ENCODE measurements around the gene CLSTN2.
A peak's percentile ranks its signal among the peaks of the same experiment; 100 is the strongest.

CLSTN2 gene

GRCh38 chr3:140006331-140006730 is 71.3 kb downstream of the CLSTN2 start:
- DNase-seq = no peak

- DNase-seq = no peak
Observed at GRCh38 chr3:140007081-140007480, 72.1 kb downstream of the CLSTN2 start.

GRCh38 chr3:140007911-140008869 is 73.2 kb downstream of the CLSTN2 start:
- peak in 21 of 58 donors; percentile 4 to 73 (median 34) for DNase-seq

DNA sequence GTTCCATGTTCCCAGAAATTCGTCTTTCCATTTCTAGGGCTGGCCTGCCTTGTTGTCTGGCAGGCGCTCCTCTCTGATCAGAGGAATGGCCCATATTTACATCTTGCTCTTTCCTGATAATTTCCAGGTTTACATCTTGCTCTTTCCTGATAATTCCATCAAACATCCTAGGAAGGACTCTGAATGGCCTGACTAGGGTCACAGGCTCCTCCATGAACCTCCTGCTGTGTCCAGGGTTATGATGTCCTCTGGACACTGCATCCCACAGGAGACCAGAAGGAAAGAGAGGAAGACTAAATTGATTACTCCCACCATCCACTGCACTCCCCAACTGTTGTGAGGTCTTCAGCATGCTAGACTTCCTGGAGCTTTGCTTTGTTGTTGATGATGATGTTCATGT is 75.4 kb downstream of the CLSTN2 start:
- no peak for DNase-seq

DNA sequence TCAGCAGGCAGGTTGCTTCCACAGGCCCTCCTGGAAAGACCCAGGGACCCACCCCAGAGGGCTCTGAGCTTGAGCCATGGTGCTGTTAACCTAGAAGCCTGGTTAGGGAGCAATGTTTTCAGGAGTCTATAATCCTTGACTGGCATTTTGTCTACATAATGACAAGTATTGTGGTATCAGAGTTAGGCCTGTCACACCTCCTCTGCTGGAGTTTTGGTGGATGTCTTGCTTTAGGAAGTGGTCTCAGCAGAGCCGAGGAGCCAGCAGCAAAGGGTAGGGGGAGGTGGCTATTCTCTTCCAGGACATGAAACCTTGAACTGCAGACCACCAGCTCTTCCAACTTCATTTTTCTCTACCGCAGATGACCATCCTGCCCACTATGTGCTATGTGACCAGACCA is 76.1 kb downstream of the CLSTN2 start:
- DNase-seq = no peak

GRCh38 chr3:140011611-140012277 is 76.8 kb downstream of the CLSTN2 start:
- DNase-seq = no peak

DNA sequence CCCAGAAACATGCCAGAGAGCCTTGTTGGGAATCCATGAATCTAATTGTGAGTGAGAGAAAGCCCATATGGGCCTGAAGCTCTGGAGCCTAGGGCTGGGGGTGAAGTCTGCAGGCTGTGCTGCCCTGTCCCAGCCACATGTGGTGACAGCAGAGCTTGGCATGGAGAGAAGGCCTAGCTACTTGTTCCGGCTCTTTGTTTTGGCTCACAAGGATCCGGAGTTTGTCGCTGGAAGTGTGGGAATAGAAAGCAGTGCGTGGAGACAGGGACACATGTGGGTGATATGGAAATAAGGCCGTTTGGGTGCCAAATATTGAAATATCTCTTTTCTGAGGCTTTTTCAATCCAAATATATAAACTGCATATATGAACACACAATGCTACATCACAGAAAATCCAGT is 78.2 kb downstream of the CLSTN2 start:
- DNase-seq = peak in 19 of 58 donors; percentile 3 to 67 (median 18)

- no peak for DNase-seq
Observed at GRCh38 chr3:140014831-140015495, 80.0 kb downstream of the CLSTN2 start.

GRCh38 chr3:140015741-140016140 is 80.8 kb downstream of the CLSTN2 start:
- no peak for DNase-seq

DNA sequence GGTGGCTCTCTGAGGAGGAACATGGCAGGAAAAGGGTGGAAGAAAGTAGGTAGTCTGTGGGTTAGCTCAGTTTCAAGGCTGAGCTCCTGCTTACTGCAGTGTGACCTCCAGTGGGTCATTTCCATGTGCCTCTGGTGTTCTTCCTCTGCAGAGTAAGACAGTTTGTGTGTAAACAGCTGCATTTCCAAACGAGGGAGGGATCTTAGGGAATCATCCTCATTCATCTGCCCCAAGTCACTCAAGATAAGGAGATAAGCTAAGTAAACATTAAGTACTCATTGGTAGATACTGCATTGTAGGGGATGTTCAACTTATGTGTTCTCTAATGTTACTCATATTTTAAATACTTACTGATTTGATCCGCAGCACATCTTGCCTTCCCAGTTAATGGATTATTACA is 83.6 kb downstream of the CLSTN2 start:
- no peak for DNase-seq

- peak in 1 of 58 donors; percentile 11 for DNase-seq
Observed at GRCh38 chr3:140019946-140020345, 85.0 kb downstream of the CLSTN2 start.

- DNase-seq = no peak
Observed at GRCh38 chr3:140020541-140020940, 85.6 kb downstream of the CLSTN2 start.

- no peak for DNase-seq
Observed at GRCh38 chr3:140021269-140021668, 86.3 kb downstream of the CLSTN2 start.

GRCh38 chr3:140022066-140022770 is 87.2 kb downstream of the CLSTN2 start:
- peak in 36 of 58 donors; percentile 5 to 69 (median 30) for DNase-seq

DNA sequence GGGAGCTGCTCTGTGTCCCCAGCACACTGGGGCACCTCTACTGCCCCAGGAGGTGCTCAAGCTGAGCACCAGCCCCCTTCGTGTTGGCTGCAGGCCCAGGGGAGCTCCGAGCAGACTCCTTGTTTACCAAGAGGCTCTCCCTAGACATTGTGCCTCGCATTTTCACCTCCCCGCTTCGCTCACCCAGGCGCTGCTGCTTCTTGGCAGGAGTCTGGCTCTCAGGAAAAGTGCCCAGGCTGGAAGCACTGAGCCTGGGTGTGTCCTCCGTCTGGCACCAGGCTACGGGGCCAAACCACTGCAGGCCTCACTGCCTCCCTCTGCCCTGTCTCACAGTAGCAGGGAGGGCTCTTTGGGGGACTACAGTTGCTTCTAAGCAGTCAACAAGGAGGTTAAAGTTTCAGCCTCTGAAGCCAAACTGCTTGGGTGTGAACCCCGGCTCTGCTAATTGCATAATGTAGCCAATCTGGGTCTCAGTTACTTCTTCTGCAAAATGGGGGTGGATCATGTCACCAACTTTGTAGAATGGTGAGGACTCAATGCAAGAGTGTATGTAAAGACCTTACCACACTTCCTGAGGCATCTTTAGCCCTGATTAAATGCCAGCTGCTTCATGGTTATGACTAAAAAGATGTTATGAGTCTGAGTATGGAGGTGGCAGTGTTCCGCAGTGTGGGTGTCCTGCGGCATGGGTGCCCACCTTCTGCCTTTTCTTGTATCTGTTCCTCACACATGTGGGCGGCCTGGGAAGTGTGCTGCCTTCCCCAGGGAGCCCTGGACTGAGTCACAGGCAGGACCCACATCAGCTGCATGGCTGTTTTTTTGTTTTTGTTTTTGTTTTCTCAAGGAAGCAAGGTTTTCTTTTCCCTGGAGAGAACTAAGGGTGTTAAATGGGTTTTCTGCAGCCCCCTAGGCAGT is 88.9 kb downstream of the CLSTN2 start:
- peak in 54 of 58 donors; percentile 12 to 91 (median 66) for DNase-seq

DNA sequence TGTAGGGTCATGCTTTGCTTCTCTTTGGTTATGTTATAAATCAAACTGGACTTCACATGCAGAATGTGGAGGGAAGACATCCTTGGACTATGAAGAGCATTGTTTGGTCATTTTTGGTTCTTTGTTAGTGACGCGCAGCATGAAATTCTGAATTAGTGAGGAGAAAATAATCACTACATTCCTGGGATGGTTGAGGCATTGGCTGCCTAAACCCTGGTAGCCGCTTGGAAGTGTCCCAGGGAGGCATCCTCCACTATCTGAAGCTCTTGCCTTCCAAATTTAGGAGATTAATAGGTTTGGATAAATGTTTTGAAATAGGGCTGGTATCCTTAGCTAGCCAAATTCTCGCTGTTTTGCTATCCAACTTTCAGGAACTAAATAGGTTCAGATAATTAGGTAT is 96.2 kb downstream of the CLSTN2 start:
- no peak for DNase-seq

- DNase-seq = no peak
Observed at GRCh38 chr3:140034058-140034457, 99.1 kb downstream of the CLSTN2 start.

DNA sequence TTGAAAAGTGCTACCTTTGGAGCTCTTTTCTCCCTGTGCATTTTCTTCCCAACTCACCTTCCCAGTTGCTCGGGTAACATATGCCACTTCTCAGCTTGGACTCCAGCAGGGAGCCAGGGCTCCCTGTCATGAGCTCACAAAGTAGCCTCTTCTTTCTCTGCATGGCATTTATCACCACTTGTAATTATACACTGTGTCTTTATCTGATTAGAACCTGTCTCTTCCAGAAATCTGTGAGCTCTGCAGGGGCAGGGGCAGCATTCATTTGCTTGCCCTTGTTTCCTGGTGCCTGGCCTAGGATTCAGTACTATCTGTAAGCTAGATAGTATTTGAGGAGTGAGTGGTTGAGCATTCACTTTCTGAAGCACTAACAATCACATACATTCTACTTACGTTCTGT is 100.9 kb downstream of the CLSTN2 start:
- no peak for DNase-seq

DNA sequence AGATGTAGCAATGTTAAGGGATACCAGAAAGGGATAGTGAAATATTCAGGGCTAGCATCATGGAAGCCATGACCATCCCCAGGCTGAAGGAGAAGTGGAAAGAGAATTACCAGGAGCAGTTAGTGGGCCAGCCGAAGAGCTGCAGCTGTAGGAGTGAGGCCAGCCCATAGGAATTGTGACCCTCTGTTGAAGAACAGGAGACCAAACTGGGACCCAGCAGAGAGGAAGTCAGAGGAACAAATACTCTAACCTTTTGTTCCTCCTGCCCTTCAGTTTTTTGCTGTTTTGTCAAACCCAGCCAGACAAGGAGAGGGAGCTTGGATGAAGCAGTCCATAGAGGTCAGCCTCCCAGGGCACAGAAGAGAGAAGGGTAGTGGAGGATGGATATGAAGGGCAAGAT is 115.4 kb downstream of the CLSTN2 start:
- no peak for DNase-seq

Measured in anterior cingulate cortex (tissue), 58 donors.